GM20000 (cell line): ENCODE data around the gene PTPRM.

Source experiments
- DNase-seq: peaks from one replicate; pipeline ENCODE4 v3.0.0; 2012; ENCODE audit warnings: low spot score
- TF ChIP-seq, protein P1 (sequence below): IDR thresholded peaks from 2 replicates; pipeline ENCODE4 v1.5.1; 2012; ENCODE audit warnings: mild to moderate bottlenecking, control low read depth; ENCODE audit errors: extremely low read depth, missing control alignments

The PTPRM gene

DNA sequence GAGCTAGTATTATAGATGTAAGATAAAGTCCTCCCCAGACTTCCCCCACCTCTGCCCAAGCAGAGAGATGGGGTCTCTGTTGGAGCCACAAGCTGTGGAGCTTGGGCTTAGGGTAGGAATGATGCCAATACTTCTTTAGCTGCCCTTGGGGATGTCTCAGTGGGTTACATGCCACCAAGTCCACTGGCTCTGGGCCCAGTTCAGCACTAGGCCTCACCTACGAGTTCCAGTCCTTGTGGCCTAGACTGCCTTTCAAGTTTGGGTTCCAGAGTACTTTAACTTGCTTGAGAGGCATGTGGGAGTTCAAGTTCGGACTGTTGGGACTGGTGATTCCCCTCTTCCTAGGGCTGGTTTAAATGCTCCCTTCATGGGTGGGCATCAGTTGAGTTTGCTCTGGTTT lies 272.4 kb downstream of the PTPRM start:
- no peak for DNase-seq
- TF ChIP-seq, protein P1, sequence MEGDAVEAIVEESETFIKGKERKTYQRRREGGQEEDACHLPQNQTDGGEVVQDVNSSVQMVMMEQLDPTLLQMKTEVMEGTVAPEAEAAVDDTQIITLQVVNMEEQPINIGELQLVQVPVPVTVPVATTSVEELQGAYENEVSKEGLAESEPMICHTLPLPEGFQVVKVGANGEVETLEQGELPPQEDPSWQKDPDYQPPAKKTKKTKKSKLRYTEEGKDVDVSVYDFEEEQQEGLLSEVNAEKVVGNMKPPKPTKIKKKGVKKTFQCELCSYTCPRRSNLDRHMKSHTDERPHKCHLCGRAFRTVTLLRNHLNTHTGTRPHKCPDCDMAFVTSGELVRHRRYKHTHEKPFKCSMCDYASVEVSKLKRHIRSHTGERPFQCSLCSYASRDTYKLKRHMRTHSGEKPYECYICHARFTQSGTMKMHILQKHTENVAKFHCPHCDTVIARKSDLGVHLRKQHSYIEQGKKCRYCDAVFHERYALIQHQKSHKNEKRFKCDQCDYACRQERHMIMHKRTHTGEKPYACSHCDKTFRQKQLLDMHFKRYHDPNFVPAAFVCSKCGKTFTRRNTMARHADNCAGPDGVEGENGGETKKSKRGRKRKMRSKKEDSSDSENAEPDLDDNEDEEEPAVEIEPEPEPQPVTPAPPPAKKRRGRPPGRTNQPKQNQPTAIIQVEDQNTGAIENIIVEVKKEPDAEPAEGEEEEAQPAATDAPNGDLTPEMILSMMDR = no peak

DNA sequence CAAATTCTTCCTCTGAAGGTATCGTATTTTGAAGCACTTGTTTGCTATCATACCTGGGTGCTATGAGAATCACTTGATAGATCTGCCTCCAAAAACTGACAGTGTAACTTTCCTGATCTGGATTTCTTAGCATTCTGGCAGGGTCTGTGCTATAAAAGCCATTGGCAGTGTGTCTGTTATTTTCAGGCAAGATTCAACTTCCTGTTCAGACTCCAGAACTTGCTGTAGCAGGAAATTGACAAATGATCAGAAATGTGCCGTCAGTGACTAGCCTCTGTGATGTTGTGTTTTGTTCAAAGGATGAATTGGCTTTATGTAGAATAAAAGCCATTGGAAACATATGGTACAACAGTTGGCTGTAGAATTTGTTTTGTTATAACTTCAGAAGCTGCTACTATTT lies 273.3 kb downstream of the PTPRM start:
- TF ChIP-seq, protein P1 = no peak
- no peak for DNase-seq

DNA sequence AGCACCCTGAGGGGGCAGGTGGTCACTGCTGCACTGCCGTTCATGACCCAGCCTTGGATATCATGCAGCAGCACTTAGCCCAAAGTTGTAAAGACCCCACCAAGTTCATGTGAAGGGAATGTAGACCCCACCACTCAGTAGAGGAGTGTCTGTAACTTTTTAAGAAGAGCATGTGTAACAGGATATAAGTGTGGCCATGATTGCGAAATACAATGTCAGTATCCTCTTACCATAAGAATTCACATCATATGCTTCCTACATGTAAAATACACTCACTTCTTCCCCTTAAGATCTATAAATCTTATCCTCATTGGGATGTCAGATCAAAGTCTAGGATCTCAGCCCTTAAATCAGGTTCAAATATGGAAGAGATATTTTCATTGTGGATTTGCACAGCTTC lies 276.9 kb downstream of the PTPRM start:
- DNase-seq = no peak
- TF ChIP-seq, protein P1 = no peak

DNA sequence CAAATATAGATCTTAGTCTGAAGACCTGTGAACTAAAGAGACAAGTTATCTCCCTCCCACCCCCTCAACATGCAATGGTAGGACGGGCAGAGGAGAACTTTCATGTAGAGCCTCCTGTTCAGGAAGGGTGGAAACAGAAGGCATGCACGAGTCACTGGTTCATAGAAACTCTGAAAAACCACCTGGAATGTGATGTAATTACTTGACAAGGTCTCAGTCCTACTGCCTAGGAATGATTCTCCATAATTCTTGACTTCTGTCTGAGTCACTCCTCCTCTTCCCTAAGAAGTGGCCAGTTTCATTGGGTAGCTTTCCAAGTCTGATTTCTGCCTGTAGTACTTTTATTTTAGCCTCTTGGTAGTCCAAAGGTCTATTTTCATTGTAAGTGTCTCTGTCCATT lies 277.3 kb downstream of the PTPRM start:
- DNase-seq = no peak
- TF ChIP-seq, protein P1 = no peak

DNA sequence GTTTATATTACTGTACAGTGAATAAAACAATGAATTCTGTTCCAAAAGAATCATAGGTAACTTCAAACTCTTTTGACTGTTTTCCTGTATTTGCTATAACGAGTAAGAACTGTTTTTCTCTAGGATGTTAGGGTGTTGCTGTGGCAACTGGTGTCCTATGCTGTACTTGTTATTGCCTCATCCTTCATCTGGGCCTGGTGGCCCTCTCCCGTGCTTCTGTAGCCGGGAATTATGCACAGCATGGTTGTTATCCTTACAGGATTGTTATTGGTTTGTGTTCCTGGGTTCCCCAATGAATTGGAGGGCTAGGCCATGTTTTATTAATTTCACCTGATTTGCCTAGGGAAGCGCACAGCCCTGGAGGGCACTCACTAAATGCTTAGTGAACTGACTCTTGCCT lies 279.2 kb downstream of the PTPRM start:
- no peak for DNase-seq
- TF ChIP-seq, protein P1 = no peak

DNA sequence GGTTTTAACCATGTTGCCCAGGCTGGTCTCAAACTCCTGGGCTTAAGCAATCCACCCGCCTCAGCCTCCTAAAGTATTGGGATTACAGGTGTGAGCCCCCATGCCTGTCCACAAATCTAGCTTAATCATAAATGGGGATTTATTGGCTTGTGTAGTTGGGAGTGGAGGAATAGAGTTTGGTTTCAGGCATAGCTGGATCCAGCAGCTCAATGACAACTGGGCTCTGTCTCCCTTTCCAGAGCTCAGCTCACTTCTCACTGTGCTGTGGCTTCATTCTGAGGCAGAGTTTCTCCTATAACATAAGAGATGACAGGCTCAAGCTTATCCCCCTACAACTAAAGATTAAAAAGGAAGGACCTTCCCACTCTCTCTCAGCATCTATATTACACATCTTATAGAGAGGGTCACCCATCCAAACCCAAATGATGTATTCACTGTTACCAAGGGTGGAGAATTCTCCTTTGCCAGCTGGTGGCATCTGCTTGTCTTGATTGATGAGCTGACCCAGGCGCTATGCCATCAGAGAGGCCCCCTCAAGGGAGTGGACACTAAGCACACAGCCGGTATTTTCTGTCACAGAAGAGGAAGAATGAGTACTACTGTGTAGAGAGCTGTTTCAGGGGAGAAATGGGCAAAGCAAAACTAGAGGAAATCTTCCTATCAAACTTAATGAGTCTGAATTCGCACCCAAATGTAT lies 280.4 kb downstream of the PTPRM start:
- TF ChIP-seq, protein P1 = no peak
- no peak for DNase-seq

DNA sequence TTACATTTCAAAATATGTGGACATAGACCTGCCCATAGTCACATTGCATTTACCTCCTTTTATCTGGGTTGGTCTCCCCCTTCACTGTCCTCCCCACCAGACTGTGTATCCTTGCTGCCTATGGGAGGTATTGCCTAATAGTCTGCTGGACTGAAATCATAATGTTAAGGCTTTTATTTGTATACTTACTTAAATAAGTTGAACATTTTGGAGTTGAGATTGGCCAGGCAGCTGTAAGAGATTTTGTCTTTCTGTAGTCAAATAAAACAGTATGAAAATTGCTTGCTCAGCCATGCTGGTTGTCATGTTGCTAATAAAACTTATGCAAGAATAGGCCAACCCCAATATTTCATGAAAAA lies 280.9 kb downstream of the PTPRM start:
- DNase-seq = no peak
- TF ChIP-seq, protein P1 = no peak
